HG03354 (cell line): ENCODE results near the gene GPSM1.

Experiments used
- ATAC-seq: cut with Tn5 transposase; IDR thresholded peaks from one replicate; pipeline ENCODE4 v1.9.1; 2021; ENCODE audit warnings: mild to moderate bottlenecking; ENCODE audit not compliant: unreplicated experiment, poor library complexity, severe bottlenecking

The GPSM1 gene

DNA sequence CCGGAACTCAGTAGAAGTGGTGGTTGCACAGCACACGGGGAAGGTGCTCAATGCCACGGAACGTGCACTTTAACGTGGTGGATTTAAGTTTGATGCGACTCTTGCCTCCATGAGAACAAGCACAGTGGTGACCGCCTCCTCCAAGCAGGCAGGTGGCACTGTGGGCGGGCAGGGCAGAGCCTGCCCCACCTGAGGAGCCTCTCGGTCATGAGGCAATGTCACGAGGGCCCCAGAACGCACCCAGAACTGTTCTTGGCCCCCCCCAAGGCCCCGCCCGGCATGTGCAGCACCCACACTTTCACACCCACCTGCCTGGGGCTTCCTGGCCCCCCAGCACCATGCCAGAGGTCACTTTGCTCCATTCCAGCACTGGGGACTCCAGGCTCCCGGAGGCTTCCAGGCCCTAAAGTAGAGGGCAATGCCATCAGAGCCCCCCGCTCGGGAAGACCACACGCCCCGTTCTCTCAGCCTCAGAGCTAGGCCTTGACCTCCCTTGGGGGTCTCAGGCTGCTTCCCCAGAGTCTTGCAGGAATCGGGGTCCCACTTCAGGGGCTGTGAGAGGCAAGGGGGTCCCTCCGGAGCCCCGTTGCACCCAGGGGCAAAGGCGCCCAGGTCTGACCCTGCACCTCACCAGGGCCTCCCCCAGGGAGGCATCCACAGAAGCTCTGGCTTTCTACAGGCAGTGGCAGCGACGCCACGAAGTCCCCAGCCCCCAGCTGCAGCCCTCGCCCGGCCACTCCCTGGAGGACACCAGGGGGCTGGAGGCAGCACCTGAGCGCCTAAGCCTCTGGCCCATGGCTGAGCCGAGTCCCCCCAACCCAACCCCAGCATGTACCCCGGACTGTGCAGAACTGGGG is 37.5 kb upstream of the GPSM1 start:
- ATAC-seq: no peak

DNA sequence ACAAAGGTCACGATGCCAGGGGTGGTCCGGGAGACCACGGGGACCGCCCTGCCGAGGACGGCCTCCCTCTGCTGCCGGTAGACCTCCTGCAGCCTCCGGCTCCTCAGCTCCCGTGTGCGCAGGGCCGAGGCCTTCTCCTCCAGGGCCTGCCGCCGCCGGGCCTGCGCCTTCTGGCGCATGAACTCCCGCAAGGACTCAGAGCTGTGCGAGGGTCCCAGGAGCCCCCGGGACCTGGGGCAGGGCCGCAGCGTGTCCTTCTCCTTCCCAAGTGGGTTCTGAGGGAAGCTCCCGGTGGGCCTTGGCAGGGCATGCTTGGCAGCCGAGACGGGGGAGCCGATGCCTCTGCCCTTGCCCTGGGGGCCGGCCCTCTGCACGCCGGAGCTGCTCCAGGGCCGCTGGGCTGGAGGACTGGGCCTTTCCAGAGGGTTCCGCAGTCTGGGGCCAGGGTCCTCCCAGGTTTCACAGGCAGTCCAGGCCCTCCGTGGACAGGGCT is 36.8 kb upstream of the GPSM1 start:
- ATAC-seq: no peak

DNA sequence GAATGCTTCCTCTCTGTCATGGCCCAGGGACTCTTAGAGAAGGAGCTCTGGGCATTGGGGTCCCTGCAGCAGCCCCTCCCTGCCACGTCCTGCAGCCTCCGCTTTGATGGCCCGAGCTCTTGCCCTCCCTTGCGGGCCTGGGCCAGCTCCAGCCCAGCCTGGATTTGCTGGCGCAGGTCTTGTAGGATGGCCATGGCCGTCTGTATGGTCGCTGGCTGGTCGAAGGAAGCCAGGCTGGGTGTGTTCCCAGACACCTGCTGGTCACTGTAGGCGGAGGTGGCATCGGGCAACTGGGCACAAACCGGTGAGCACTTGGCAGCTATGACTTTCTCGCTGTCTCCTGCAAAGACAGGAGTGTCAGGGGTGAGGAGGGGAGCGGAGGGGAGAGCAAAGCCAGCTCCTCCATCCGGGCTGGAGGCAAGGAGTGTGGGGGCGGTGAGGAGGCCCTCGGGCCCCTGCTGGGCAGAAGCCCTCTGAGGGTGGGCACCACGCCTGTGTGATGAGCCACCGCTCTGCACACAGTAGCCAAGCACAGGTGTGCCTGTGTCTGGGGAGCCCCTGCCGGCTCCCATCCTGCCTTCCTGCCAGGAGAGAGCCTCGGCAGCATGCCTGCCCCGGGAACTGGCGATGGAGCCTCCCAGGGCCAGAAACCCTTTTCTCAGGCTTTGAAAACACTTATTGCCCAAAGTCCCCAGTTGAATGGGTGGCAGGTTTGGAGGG is 35.9 kb upstream of the GPSM1 start:
- no peak for ATAC-seq

DNA sequence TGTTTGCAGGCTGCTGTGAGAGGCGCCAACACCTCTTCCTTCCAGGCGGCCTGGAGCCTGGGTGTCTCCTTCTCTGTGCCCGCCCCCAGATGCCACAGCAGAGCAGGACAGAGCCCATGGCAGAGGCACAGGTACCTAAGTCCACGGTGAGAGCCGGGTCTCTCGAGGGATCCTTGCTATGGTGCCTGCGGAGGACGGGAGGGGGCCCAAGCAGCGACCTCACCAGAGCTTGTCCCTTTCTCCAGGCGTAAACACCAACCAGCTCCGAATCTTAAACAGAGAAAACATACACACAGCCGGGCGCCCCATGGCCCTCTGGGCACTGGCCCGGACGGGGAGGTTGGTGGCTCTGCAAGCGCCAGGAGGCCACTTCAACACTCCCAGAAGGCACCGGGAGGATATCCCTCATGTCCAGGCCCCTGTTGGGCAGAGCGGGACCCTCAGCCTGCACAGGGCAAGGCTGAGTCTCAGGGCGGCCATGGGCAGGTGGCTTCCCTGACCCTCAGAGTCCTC is 35.3 kb upstream of the GPSM1 start:
- no peak for ATAC-seq

DNA sequence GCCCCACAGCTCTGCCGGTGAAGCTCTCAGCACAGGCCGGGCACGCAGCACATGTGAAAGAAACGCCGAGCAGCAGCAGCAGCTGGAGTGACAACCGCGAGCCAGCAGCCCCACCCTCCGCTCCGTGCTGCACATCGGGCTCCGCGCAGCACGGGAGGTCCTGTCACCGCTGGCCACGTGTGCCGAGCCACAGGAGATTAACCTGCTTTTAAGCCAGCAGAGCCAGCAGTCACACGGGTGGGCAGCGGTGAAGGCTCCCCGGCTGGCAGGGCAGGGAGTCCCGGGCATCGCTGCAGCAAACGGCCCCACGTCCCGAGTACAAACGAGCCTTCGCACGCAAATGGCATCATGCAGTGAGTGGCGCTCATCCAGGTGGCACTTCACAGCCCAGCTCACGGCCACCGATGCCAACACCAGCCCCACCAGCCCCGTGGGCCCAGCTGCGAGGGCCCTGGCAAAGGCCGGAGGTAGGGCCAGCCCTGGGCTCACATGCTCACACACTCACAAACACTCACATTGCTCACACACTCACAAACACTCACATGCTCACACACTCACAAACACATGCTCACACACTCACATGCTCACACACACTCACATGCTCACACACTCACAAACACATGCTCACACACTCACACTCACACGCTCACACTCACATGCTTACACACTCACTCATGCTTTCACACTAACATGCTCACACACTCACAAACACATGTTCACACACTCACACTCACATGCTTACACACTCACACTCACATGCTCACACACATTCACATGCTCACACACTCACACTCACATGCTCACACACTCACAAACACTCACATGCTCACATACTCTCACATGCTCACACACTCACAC is 34.5 kb upstream of the GPSM1 start:
- ATAC-seq: no peak

DNA sequence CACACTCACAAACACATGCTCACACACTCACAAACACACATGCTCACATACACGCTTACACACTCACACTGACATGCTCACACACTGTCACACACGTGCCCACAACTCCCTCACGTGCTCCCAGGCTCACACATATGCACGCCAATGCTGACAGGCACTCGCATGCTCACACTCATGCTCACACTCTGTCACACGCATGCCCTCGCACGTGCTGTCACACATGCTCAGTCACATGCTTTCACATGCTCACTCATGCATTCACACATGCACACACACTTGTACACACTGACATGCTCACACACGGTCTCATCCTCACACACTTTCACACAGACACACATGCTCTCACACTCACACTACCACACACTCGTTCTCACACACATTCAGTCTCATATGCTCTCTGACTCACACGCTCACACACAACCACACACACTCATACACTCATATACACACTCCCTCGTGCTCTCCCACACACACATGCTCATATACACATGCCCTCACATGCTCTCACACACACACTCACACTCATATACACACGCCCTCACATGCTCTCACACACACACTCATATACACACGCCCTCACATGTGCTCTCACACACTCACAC is 33.8 kb upstream of the GPSM1 start:
- no peak for ATAC-seq

DNA sequence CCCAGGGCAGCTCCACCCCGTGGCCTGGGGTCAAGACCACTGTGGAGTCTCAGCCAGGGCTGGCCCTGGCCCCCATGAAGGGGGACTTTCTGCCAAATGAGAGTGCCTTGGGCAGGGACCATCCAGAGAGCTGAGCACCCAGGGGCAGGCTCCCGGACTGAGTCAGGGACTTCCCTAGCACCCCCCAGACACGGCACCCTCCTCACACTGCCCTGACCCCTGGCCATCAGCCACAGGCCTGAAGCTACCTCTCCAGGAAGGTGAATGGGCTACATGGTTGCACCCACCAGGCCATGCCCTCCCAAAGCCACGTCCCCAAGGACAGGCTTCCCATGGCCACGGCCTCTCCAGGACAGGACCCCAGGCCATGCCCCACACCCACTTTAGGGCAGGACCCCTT is 32.9 kb upstream of the GPSM1 start:
- ATAC-seq: no peak

DNA sequence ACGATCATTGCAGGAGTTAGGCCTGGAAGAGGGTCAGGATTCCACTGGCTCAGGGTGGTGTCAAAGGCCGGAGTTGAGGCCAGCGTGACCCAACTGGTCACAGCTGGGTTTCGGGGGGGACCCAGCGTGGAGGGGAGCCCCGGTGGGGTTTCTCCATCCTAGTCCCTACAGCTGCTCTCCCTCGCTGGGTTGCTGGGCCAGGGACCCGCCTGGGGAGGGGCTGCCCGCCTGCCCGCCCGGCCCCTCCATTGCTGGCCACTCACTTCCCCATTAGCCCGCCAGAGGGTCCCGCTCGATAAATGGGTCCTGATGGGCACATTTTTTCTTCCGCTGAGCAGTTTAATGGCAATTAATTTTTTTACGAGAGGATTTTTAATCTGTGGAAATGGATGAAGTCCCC is 32.3 kb upstream of the GPSM1 start:
- no peak for ATAC-seq

DNA sequence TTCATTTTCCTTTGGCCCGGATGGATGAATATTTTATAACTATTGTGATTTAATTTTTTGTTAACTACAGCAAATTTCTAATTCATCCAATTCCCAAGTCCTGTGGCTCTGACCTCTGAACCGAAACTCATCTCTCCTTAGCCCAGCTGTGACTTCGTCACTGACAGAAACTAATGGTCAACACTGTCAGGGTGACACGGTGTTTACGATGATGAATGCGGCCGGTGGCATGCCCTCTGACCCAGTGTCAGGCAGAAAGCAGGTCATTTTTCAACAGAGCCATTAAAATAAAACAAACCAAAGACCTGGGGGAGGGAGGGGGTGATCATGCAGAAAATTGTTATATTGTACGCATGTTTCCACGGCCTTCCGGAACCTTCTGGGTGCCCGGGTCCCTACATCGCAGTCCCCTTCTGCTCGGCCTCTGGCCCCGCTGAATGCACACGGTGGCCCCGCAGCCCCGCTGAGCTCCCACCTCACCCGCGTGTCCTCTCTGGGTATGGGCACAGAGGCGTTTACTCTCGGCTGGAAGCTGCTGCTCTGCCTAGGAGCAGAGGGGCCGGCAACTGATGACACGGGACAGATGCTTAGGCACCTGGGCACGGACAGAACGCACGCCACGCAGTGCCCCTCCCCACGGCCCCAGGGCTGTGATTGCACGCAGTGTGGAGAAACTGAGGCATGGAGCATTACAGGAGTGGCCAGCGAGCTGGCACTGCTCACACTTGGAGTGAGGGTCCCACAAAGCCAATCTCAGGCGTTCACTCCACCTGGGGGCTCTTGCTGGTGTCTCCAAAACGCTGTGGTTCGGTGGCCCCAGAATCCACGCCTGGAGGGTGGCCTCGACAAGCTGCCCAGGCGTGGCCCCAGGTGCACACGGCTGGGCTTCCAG is 31.6 kb upstream of the GPSM1 start:
- no peak for ATAC-seq

DNA sequence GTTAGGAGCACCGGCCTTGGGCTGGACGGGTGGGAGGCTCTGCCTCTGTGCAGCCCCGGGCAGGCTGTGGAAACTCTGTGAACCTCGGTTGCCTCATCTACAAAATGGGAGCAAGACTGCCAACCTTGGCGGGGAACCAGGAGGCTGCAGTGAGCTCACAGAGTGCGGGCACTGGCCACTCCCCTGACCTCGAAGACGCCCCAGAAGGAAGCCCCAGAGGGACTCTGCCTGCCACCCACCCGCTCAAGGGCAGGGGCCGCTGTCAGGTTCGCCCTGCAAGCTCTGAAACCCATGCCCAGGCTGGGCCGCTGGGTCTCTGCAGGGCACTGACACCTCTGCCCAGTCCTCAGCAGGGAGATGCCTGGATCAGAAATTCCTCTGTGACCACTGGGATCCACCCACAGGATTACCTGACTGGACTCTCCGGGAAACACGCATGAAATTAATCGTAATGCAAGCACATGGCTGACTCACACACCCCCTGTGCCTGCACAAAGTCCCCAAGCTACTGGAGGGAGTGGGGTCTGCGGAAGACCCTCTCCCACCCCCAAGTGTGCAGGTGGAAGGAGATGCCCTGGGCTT is 30.8 kb upstream of the GPSM1 start:
- ATAC-seq: no peak

DNA sequence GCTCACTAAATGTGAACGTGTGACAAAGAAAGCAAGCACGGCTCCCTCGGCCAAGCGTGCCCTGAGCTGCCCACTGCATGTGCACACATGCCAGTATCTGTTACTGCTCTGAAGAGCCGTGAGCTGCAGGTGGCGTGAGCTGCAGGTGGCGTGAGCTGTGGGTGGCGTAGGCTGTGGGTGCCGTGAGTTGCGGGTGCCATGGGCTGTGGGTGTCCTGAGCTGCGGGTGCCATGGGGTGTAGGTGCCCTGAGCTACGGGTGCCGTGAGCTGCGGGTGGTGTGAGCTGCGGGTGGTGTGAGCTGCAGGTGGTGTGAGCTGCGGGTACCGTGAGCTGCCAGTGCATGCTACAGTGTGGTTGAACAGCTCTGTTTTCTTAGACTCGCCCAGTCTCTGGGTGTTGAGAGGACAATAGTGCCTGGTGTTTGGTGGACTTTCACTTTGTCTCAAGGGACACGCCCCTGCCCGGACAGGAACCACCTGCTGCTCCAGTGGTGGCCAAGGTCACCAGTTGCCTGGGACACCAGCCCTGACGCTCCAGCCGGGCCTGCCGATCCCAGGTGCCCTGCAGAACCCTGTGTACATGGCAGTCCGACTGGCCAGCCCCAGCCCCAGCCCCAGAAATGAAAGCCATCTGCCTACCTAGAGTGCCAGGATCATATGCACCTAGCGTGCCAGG is 30.2 kb upstream of the GPSM1 start:
- no peak for ATAC-seq

DNA sequence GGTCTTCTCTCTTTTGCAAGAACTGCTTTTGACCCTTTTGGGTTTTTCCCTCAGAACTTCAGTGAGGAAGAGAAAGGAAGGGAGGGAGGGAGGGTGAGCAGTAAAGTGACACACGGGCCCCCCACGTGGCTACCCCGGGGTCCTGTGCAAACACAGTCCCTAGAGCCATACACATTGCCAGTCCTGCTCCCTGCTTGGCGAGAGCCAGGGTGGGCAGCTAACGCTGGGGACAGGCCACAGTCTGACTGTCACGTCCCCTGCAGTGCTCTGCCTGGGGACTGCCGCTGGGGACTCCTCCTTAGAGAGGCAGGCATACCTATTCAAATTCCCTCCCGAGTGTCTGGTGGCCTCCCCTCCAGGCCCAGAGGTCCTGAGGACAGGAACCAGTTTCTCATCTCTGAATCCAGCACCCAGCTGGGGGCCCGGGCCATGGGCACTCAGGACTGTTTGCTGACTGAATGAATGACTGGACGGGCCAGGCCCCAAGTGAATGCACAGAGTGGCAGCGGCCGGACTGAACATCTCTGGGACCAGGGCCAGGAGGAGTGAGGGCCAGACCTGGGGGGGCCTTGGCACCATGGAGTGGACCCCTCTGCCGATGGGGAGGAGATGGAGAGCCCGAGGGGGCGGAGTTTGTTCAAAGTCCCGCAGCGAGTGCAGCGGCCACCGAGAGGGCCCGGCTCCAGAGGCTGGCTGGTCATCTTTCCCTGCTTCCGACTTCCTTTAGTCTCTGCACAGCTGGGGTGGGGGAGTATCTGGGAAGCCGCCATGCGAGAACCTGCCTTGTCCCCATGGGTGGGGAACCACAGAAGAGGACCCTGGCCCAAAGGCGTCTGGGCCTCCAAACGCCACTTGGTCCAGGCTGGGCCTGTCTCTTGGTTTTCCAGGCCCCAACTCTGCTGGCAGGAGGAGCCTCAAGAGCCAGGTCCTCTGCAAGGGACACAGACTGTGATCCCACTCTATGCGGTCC is 29.3 kb upstream of the GPSM1 start:
- no peak for ATAC-seq

DNA sequence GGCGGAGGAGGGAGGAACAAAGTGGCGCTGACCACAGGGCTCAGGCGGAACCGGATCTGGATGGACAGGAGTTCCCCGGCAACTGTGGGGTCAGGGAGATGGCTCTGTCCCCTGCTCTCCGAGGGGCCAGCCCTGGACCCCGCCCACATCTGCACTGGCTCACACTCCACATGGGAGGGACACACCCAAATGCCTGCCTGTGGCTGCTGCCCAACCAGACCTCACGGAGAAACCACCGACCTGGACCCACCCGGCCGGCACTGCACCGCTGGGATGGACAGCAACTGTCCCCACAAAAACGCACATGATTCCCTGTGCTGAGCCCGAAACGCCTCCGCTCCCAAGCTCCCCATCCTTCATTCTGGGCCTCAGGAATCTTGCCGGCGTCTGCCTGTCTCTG is 28.2 kb upstream of the GPSM1 start:
- ATAC-seq: no peak

DNA sequence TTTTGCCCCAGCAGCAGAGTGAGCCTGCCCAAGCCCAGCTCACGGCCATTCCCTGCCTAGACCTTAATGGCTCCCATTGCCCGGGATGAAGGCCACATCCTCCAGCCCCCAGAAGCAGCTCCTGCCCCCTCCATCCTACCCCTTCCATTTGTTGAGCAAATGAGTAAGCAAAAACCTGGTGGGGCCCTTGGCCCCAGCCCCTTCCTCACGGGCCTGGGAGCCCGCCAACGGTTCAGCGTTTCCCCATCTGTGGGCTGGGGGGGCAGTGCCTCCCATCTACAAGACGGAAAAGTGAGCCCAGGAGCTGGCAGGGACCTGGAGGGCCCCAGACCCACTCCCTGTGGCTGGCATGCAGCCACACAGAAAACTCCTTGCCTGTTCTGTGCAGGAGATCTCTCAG is 27.8 kb upstream of the GPSM1 start:
- no peak for ATAC-seq

DNA sequence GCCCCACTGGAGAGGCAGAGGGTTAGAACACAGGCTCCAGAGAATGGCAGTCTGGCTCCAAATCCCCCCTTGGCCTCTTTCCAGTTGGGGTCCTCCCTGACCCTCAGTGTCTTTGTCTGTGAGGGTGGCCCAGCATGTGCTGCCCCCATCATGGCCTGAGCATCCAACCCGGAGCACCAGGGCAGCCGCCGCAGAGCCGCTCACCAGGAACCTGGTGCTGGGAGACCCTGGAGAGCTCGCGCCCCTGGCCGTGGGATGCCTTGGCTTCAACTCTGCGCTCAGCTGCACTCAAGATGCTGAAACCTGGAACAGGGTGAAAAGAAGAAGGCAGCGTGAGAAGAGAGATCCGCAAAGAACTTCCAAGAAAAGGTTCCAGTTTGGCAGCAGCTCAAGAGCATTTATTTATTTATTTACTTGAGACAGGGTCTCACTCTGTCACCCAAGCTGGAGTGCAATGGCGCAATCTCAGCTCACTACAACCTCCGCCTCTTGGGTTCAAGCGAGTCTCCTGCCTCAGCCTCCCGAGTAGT is 27.3 kb upstream of the GPSM1 start:
- ATAC-seq: no peak

DNA sequence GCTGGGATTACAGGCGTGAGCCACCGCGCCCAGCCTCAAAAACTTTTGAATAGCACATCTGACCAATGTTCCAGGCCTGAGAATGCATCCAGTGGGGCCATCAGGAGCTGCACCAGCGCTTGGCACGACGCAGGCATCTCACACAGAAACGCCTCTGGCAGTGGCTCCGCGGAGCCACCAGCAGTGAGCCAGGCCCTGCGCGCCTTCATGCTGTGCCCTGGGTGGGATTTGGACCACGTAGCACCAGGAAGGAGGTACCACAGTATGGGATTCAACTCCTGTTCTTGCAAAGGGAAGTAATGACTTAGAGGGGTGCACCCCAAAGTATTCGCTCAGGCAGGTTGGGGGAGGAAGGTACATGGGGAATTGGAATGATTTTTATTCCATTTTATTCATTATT is 26.5 kb upstream of the GPSM1 start:
- no peak for ATAC-seq

DNA sequence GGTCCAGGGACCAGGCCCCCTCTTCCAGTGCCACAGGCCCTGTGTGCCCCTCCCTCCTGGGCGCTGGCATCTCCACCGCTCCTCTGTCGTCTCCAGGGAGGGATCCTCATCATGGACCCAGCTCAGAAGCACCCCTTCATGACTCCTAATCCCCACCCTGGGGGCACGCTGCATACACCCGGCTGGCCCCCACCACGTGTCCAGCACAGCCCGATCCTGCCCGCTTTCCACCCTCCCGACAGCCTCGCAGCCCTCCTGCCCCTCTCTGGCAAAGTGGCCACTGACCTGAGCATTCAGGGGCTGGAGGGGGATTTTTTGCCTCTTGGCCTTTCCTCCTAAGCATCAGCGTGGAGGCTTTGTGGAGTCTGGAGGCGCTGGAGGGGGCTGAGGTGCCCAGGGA is 24.8 kb upstream of the GPSM1 start:
- ATAC-seq: no peak
